HCT116 (cell line): ENCODE measurements around the gene SPTLC3. TPM values are rescaled to one million over a fixed set of nuclear protein-coding genes. Genes with fewer than 3 reads are reported as not detected.

Experiments used
- ATAC-seq: fragments of 200-7000 bp; cut with Tn5 transposase; 2 replicates; pipeline ENCODE4 v1.9.1; 2020; ENCODE audit warnings: mild to moderate bottlenecking, moderate library complexity
- BruUV-seq: library from RNA; stranded (reverse); fragments of 400-500 nt; replicated peaks from 2 replicates; lab custom pipeline; 2021; lab: Mats Ljungman, UMichigan
- CTCF ChIA-PET: fragments of 300-600 bp; sonication (Branson Sonifier 250); formaldehyde crosslinking; loops from one replicate; lab custom pipeline; 2021; ENCODE audit warnings: antibody characterized with exemption; lab: Charles Lee
- POLR2A ChIA-PET: fragments of 300-600, 350-600 bp; sonication (Branson Sonifier 250); formaldehyde crosslinking; loops from one replicate; lab custom pipeline; 2021; ENCODE audit warnings: antibody characterized with exemption; lab: Charles Lee
- RAD21 ChIA-PET, 2 experiments: fragments of 300-600 bp; sonication (Branson Sonifier 250); formaldehyde crosslinking; loops; one replicate each; lab custom pipeline; 2023; ENCODE audit warnings: low total read pairs in 2 of 2; ENCODE audit not compliant: uncharacterized antibody in 2 of 2, unreplicated experiment in 2 of 2, low non-redundant PET in 1 of 2; lab: Charles Lee
- DNase-seq: peaks from one replicate; pipeline ENCODE4 v3.0.0-alpha.2; 2010; ENCODE audit warnings: low read depth, low spot score
- H2AFZ ChIP-seq: fragments of 200-600 bp; shearing (Covaris generic), sonication (generic); 2 replicates; pipeline ENCODE4 v1.6.1; 2017; ENCODE audit warnings: low read depth, mixed run types, mixed read lengths, antibody characterized with exemption, low read length; ENCODE audit not compliant: poor library complexity, severe bottlenecking
- H3K27ac ChIP-seq: 2 replicates; pipeline ENCODE4 v1.5.1; 2012; ENCODE audit warnings: low read depth, low read length
- H3K27me3 ChIP-seq: fragments of 200-600 bp; sonication (generic); 2 replicates; pipeline ENCODE4 v1.6.1; 2016; ENCODE audit warnings: mixed run types, low read length, mixed read lengths; ENCODE audit not compliant: insufficient read depth
- H3K36me3 ChIP-seq, 2 experiments: fragments of 200-500 bp in 1 of 2; fragments of 200-600 bp in 1 of 2; sonication (Bioruptor generic) in 1 of 2; sonication (generic) in 1 of 2; 2 replicates each; pipeline versions ENCODE4 v1.5.1 to v1.6.1; 2014 to 2016; ENCODE audit warnings: low read length in 2 of 2, inconsistent platforms in 1 of 2, mixed read lengths in 1 of 2, mixed run types in 1 of 2; ENCODE audit not compliant: insufficient read depth in 2 of 2, control insufficient read depth in 1 of 2
- H3K4me1 ChIP-seq, 2 experiments: fragments of 200-600 bp in 1 of 2; sonication (generic) in 1 of 2; 2 replicates each; pipeline versions ENCODE4 v1.5.1 to v1.6.1; 2012 to 2017; ENCODE audit warnings: low read length in 2 of 2, inconsistent platforms in 1 of 2, mild to moderate bottlenecking in 1 of 2, mixed read lengths in 1 of 2, mixed run types in 1 of 2, moderate library complexity in 1 of 2; ENCODE audit not compliant: insufficient read depth in 2 of 2, control insufficient read depth in 1 of 2
- H3K4me2 ChIP-seq: fragments of 200-600 bp; sonication (generic); 2 replicates; pipeline ENCODE4 v1.6.1; 2017; ENCODE audit warnings: mixed run types, low read length, mixed read lengths
- H3K4me3 ChIP-seq, 2 experiments: fragments of 200-600 bp in 1 of 2; sonication (generic) in 1 of 2; replicated peaks in 1 of 2; 2 replicates each; pipeline ENCODE4 v1.5.1; 2011 to 2016; ENCODE audit warnings: low read length in 2 of 2, control low read depth in 1 of 2, low read depth in 1 of 2, mild to moderate bottlenecking in 1 of 2, mixed read lengths in 1 of 2, mixed run types in 1 of 2
- H3K79me2 ChIP-seq: fragments of 200-600 bp; sonication (generic); 2 replicates; pipeline ENCODE4 v1.6.1; 2017; ENCODE audit warnings: mild to moderate bottlenecking, mixed run types, low read length, moderate library complexity, mixed read lengths; ENCODE audit not compliant: insufficient read depth
- H3K9ac ChIP-seq: fragments of 200-600 bp; sonication (generic); 2 replicates; pipeline ENCODE4 v1.6.1; 2016; ENCODE audit warnings: low read length, mixed read lengths
- H3K9me2 ChIP-seq: fragments of 200-600 bp; sonication (generic), shearing (Covaris generic); 2 replicates; pipeline ENCODE4 v1.6.1; 2017; ENCODE audit warnings: mixed run types, mild to moderate bottlenecking, moderate library complexity; ENCODE audit not compliant: insufficient read depth
- H3K9me3 ChIP-seq, 2 experiments: fragments of 200-500 bp in 1 of 2; fragments of 200-600 bp in 1 of 2; sonication (Bioruptor generic) in 1 of 2; sonication (generic) in 1 of 2; 2 replicates each; pipeline ENCODE4 v1.6.1; 2014 to 2017; ENCODE audit warnings: low read length in 2 of 2, mixed read lengths in 2 of 2, inconsistent platforms in 1 of 2, low read depth in 1 of 2, mild to moderate bottlenecking in 1 of 2, mixed run types in 1 of 2, moderate library complexity in 1 of 2; ENCODE audit not compliant: control insufficient read depth in 1 of 2, insufficient read depth in 1 of 2
- H4K20me1 ChIP-seq: fragments of 200-600 bp; sonication (generic), shearing (Covaris generic); 2 replicates; pipeline ENCODE4 v1.6.1; 2017; ENCODE audit warnings: mixed run types, mild to moderate bottlenecking, moderate library complexity; ENCODE audit not compliant: insufficient read depth
- CBX3 ChIP-seq: IDR thresholded peaks from 2 replicates; pipeline ENCODE4 v1.6.1; 2012; ENCODE audit warnings: low read depth
- CEBPB ChIP-seq: IDR thresholded peaks from 2 replicates; pipeline ENCODE4 v1.6.1; 2012; ENCODE audit warnings: low read depth
- EGR1 ChIP-seq: IDR thresholded peaks from 2 replicates; pipeline ENCODE4 v1.6.1; 2012; ENCODE audit warnings: low read depth
- ELF1 ChIP-seq: IDR thresholded peaks from 2 replicates; pipeline ENCODE4 v1.6.1; 2012; ENCODE audit warnings: low read depth, borderline replicate concordance
- EZH2 ChIP-seq: fragments of 200-600 bp; sonication (generic); IDR thresholded peaks from 2 replicates; pipeline ENCODE4 v1.6.1; 2017; ENCODE audit warnings: antibody characterized with exemption, mixed run types
- EZH2phosphoT487 ChIP-seq: fragments of 200-600 bp; IDR thresholded peaks from 2 replicates; pipeline ENCODE4 v1.6.1; 2018; ENCODE audit warnings: antibody characterized with exemption, borderline replicate concordance
- JUND ChIP-seq: IDR thresholded peaks from 2 replicates; pipeline ENCODE4 v1.6.1; 2012
- MAX ChIP-seq: IDR thresholded peaks from 2 replicates; pipeline ENCODE4 v1.6.1; 2012
- RAD21 ChIP-seq: IDR thresholded peaks from 2 replicates; pipeline ENCODE4 v1.6.1; 2012; ENCODE audit warnings: low read depth, mild to moderate bottlenecking
- SP1 ChIP-seq: IDR thresholded peaks from 2 replicates; pipeline ENCODE4 v1.6.1; 2012; ENCODE audit warnings: low read depth
- YY1 ChIP-seq: IDR thresholded peaks from 2 replicates; pipeline ENCODE4 v1.6.1; 2011; ENCODE audit warnings: low read length, low read depth, moderate library complexity, mild to moderate bottlenecking; ENCODE audit not compliant: insufficient replicate concordance; ENCODE audit errors: extremely low read depth
- ZBTB33 ChIP-seq: IDR thresholded peaks from 2 replicates; pipeline ENCODE4 v1.6.1; 2011; ENCODE audit warnings: mild to moderate bottlenecking, low read length, moderate library complexity; ENCODE audit not compliant: insufficient replicate concordance; ENCODE audit errors: extremely low read depth
- ZFX ChIP-seq: fragments of 450-650 bp; IDR thresholded peaks from 2 replicates; pipeline ENCODE4 v1.6.1; 2017
- ZNF274 ChIP-seq: fragments of 200-500 bp; sonication (Bioruptor generic); IDR thresholded peaks from 2 replicates; pipeline ENCODE4 v1.6.1; 2014; ENCODE audit warnings: mild to moderate bottlenecking, low read depth, low read length, inconsistent platforms
- intact Hi-C: fragments of 100-400 bp; cut with micrococcal nuclease; formaldehyde crosslinking; loops from 2 replicates; pipeline ENCODE4 v1.10.0; 2022
- total RNA-seq: library from RNA; stranded (reverse); gene quantifications from one replicate; pipeline ENCODE4 v1.2.1, GENCODE V29; 2021; ENCODE audit not compliant: unreplicated experiment
- TF ChIP-seq, protein P1 (sequence below): IDR thresholded peaks from 2 replicates; pipeline ENCODE4 v1.6.1; 2012; ENCODE audit warnings: low read depth

SPTLC3 gene
- total RNA-seq, 1 experiment from 2014 or later: not detected

GRCh38 chr20:13062789-13063188, 54.0 kb downstream of the SPTLC3 start:
- H3K4me3 ChIP-seq: no peak overlapping the region
- H3K9me2 ChIP-seq: no peaks in the 10 kb centered on the region
- H3K4me1 ChIP-seq: no peaks in the 10 kb centered on the region
- H4K20me1 ChIP-seq: no peaks in the 10 kb centered on the region
- H3K79me2 ChIP-seq: no peaks in the 10 kb centered on the region
- peaks cover 0 to 3% of the 10 kb centered on the region in 2 experiments; a peak in 1 of 4 replicates for H3K9me3 ChIP-seq
- TF ChIP-seq EZH2phosphoT487: no peak
- TF ChIP-seq, protein P1, sequence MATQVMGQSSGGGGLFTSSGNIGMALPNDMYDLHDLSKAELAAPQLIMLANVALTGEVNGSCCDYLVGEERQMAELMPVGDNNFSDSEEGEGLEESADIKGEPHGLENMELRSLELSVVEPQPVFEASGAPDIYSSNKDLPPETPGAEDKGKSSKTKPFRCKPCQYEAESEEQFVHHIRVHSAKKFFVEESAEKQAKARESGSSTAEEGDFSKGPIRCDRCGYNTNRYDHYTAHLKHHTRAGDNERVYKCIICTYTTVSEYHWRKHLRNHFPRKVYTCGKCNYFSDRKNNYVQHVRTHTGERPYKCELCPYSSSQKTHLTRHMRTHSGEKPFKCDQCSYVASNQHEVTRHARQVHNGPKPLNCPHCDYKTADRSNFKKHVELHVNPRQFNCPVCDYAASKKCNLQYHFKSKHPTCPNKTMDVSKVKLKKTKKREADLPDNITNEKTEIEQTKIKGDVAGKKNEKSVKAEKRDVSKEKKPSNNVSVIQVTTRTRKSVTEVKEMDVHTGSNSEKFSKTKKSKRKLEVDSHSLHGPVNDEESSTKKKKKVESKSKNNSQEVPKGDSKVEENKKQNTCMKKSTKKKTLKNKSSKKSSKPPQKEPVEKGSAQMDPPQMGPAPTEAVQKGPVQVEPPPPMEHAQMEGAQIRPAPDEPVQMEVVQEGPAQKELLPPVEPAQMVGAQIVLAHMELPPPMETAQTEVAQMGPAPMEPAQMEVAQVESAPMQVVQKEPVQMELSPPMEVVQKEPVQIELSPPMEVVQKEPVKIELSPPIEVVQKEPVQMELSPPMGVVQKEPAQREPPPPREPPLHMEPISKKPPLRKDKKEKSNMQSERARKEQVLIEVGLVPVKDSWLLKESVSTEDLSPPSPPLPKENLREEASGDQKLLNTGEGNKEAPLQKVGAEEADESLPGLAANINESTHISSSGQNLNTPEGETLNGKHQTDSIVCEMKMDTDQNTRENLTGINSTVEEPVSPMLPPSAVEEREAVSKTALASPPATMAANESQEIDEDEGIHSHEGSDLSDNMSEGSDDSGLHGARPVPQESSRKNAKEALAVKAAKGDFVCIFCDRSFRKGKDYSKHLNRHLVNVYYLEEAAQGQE: no peak
- TF ChIP-seq JUND: no peak
- no peak for TF ChIP-seq EZH2
- no peak for TF ChIP-seq YY1
- TF ChIP-seq CBX3: no peak
- TF ChIP-seq CEBPB: no peak
- no peak for TF ChIP-seq ZNF274
- TF ChIP-seq ZBTB33: no peak
- no peak for TF ChIP-seq MAX
- TF ChIP-seq ELF1: no peak
- TF ChIP-seq ZFX: no peak
- TF ChIP-seq SP1: no peak
- no peak for TF ChIP-seq RAD21
- TF ChIP-seq EGR1: no peak
- TF ChIP-seq, all 23 proteins: peak for 0
- CTCF ChIA-PET: no interaction called here
- RAD21 ChIA-PET: no interaction called here
- no peaks in the 10 kb centered on the region for H3K27me3 ChIP-seq
- H2AFZ ChIP-seq: no peak overlapping the region
- H3K9ac ChIP-seq: no peak overlapping the region
- DNase-seq: no peak
- H3K27ac ChIP-seq: no peak overlapping the region
- no peaks in the 10 kb centered on the region for H3K36me3 ChIP-seq
- intact Hi-C loops: no loop called here
- POLR2A ChIA-PET: no interaction called here
- H3K4me2 ChIP-seq: no peak overlapping the region
- BruUV-seq: no TSS peak
- no peak for ATAC-seq
